Measurements from ENCODE around the gene LRCH4.
A peak's percentile ranks its signal among the peaks of the same experiment; 100 is the strongest.

Gene LRCH4

DNA sequence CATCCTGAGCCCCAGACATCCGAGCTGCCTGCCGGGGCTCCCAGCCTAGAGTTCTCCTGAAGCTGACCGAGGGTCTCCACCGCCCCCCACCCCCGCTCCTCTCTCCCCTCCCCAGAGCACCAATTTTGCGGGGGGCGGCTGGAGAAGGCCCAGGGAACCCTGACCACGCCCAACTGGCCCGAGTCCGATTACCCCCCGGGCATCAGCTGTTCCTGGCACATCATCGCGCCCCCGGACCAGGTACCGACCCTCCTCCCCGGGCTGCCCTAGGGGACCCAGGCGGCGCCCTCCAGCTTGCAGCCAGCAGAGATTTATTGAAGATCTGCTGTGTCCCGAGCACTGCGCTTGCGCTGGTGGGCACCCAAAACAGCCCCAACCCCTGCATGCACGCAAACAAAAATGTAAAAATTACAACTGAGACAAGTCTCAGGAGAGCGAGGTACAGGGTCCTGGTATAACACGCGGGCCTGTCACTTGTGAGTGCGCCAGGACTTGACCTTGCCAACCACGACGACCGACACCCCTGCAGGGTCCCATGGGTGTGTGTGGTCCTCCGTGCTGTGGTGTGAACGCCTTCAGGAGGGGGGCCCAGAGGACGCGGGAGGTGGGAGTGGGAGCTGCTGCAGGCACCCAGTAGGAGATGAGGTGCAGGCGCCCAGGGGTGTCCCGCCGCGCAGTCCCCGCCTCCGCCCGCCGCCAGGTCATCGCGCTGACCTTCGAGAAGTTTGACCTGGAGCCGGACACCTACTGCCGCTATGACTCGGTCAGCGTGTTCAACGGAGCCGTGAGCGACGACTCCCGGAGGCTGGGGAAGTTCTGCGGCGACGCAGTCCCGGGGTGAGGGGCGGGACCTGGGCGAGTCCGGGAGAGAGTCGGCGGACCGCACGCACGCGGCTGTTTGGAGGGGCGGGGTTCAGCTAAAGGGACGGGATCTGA is 19.3 kb upstream of the LRCH4 start:
- TF ChIP-seq, protein P1, sequence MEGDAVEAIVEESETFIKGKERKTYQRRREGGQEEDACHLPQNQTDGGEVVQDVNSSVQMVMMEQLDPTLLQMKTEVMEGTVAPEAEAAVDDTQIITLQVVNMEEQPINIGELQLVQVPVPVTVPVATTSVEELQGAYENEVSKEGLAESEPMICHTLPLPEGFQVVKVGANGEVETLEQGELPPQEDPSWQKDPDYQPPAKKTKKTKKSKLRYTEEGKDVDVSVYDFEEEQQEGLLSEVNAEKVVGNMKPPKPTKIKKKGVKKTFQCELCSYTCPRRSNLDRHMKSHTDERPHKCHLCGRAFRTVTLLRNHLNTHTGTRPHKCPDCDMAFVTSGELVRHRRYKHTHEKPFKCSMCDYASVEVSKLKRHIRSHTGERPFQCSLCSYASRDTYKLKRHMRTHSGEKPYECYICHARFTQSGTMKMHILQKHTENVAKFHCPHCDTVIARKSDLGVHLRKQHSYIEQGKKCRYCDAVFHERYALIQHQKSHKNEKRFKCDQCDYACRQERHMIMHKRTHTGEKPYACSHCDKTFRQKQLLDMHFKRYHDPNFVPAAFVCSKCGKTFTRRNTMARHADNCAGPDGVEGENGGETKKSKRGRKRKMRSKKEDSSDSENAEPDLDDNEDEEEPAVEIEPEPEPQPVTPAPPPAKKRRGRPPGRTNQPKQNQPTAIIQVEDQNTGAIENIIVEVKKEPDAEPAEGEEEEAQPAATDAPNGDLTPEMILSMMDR (IDR thresholded peaks at IDR 0.05; ENCODE audit: low read depth, low read length, poor library complexity, severe bottlenecking), result no peak
- TF ChIP-seq EZH2phosphoT487 (IDR thresholded peaks at IDR 0.05; ENCODE audit: borderline replicate concordance, low read length), result 0 out of 2 replicates have a peak, but pooled peaks have one; percentile 66
- Histone ChIP-seq H3K9me3 (ENCODE audit: control insufficient read depth, insufficient read depth, low read length) (no peaks in the 10 kb centered on the region), H4K20me1 (ENCODE audit: control insufficient read depth, insufficient read depth, low read depth, low read length) (no peaks in the 10 kb centered on the region), H3K36me3 (ENCODE audit: control insufficient read depth, low read length) (no peaks in the 10 kb centered on the region), H3K27ac (ENCODE audit: low read depth, low read length) (no peak overlapping the region), H3K4me1 (ENCODE audit: control insufficient read depth, low read length) (peaks cover 19% of the 10 kb centered on the region), H3F3A (ENCODE audit: control insufficient read depth, insufficient read depth) (no peaks in the 10 kb centered on the region), H3K4me2 (ENCODE audit: low read length) (peak overlapping the region; percentile 89), H3K4me3 (ENCODE audit: low read length) (peak overlapping the region; percentile 74), H3K9me2 (replicated peaks; ENCODE audit: control insufficient read depth, low read length) (no peaks in the 10 kb centered on the region), H3K79me2 (ENCODE audit: control insufficient read depth, low read length) (no peaks in the 10 kb centered on the region), H3K27me3 (ENCODE audit: control insufficient read depth, low read length) (peaks cover 31% of the 10 kb centered on the region)

DNA sequence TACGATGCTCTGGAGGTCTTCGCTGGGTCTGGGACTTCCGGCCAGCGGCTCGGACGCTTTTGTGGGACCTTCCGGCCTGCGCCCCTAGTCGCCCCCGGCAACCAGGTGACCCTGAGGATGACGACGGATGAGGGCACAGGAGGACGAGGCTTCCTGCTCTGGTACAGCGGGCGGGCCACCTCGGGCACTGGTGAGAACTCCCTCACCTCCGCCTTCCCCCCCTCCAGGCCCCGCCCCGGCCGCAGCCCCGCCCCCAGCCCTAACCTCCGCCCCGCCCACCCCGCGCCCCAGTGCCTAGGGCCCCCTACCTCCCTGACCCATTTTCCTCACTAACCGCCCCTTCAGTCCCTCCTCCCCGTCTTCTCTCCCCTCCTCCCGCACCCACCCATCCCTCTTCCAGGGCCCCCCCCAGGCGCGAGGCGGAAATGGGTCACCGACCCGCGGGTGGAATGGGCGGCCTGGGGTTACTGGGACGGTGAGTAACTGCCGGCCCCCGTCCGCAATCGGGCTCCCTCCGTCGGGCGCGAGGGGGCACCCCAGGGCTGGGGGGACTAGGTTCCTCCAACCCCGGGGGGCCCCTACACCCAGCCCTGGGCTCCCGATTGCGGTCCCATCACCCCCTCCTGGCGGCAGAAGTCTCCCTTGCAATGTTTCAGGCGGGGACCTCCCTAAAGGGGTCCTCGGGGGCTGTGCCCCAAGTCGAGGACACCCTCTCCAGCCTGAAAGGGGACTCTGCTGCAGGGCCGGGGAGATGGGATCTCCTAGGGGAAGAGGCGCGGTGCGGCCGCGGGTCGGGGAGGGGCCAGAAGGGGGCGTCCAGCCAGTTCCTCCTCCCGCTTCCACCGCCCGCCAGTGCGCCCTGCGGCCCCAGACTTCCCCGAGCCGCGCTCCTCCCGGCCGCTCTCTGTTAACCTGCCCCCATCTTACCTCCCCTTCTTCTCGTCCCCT is 18.4 kb upstream of the LRCH4 start:
- H3K9me3 ChIP-seq (ENCODE audit: control insufficient read depth, insufficient read depth, low read length), result no peaks in the 10 kb centered on the region
- 0 out of 2 replicates have a peak overlapping the region, but pooled peaks have one; percentile 0 for H3K27ac ChIP-seq (ENCODE audit: low read depth, low read length)
- no peaks in the 10 kb centered on the region for H3F3A ChIP-seq (ENCODE audit: control insufficient read depth, insufficient read depth)
- H4K20me1 ChIP-seq (ENCODE audit: control insufficient read depth, insufficient read depth, low read depth, low read length), result no peaks in the 10 kb centered on the region
- no peak for TF ChIP-seq EZH2phosphoT487 (IDR thresholded peaks at IDR 0.05; ENCODE audit: borderline replicate concordance, low read length)
- TF ChIP-seq, protein P1 (IDR thresholded peaks at IDR 0.05; ENCODE audit: low read depth, low read length, poor library complexity, severe bottlenecking), result peak; percentile 93
- no peaks in the 10 kb centered on the region for H3K9me2 ChIP-seq (replicated peaks; ENCODE audit: control insufficient read depth, low read length)
- peaks cover 31% of the 10 kb centered on the region for H3K27me3 ChIP-seq (ENCODE audit: control insufficient read depth, low read length)
- peak overlapping the region; percentile 89 for H3K4me2 ChIP-seq (ENCODE audit: low read length)
- peaks cover 19% of the 10 kb centered on the region for H3K4me1 ChIP-seq (ENCODE audit: control insufficient read depth, low read length)
- H3K36me3 ChIP-seq (ENCODE audit: control insufficient read depth, low read length), result no peaks in the 10 kb centered on the region
- H3K79me2 ChIP-seq (ENCODE audit: control insufficient read depth, low read length), result no peaks in the 10 kb centered on the region
- peak overlapping the region; percentile 74 for H3K4me3 ChIP-seq (ENCODE audit: low read length)

DNA sequence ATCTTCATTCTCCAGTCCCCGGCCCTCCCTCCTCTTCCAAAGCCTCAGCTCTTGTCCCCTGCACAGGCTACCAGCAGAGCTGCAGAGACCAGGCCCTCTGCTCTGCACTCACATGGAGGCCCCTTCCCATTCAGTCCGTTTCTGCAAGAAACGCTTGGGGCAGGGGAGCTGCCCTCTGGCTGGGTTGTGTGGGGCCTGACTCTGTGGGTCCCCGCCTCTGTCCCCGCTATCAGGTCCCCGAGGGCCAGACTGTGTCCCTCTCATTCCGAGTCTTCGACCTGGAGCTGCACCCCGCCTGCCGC is 17.7 kb upstream of the LRCH4 start:
- no peak overlapping the region for H3K27ac ChIP-seq (ENCODE audit: low read depth, low read length)
- peak overlapping the region; percentile 89 for H3K4me2 ChIP-seq (ENCODE audit: low read length)

More for the DNA sequence above, 17.7 kb upstream of the LRCH4 start:
- TF ChIP-seq EZH2phosphoT487 (IDR thresholded peaks at IDR 0.05; ENCODE audit: borderline replicate concordance, low read length), result no peak
- TF ChIP-seq, protein P1 (IDR thresholded peaks at IDR 0.05; ENCODE audit: low read depth, low read length, poor library complexity, severe bottlenecking), result no peak
- no peaks in the 10 kb centered on the region for H4K20me1 ChIP-seq (ENCODE audit: control insufficient read depth, insufficient read depth, low read depth, low read length)
- peaks cover 31% of the 10 kb centered on the region for H3K27me3 ChIP-seq (ENCODE audit: control insufficient read depth, low read length)
- no peaks in the 10 kb centered on the region for H3K79me2 ChIP-seq (ENCODE audit: control insufficient read depth, low read length)
- H3K36me3 ChIP-seq (ENCODE audit: control insufficient read depth, low read length), result no peaks in the 10 kb centered on the region
- peak overlapping the region; percentile 74 for H3K4me3 ChIP-seq (ENCODE audit: low read length)
- H3K4me1 ChIP-seq (ENCODE audit: control insufficient read depth, low read length), result peaks cover 19% of the 10 kb centered on the region
- no peaks in the 10 kb centered on the region for H3K9me3 ChIP-seq (ENCODE audit: control insufficient read depth, insufficient read depth, low read length)
- H3F3A ChIP-seq (ENCODE audit: control insufficient read depth, insufficient read depth), result no peaks in the 10 kb centered on the region
- H3K9me2 ChIP-seq (replicated peaks; ENCODE audit: control insufficient read depth, low read length), result no peaks in the 10 kb centered on the region
